Measurements from ENCODE around the gene PGF.
A peak's percentile ranks its signal among the peaks of the same experiment; 100 is the strongest.

The PGF gene

DNA sequence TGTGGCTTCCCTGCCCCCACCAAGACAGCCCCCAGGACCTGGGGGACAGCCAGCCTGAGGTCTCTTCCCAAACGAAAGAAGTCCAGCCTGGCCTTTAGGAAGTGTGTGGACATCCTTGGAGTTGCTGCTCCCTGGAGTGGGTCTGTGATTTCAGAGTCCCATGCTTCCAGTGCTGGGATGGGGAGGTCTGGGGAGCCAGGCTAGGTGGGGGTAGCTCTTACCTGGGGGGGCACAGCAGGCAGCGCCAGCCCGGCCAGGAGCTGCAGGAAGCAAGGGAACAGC, 509 bp downstream of the PGF start:
- DNase-seq = no peak

GRCh38 chr14:74954232-74954946, 1.0 kb downstream of the PGF start:
- DNase-seq = no peak

GRCh38 chr14:74953686-74954085, 1.7 kb downstream of the PGF start:
- DNase-seq = no peak

GRCh38 chr14:74952697-74953484, 2.5 kb downstream of the PGF start:
- no peak for DNase-seq

DNA sequence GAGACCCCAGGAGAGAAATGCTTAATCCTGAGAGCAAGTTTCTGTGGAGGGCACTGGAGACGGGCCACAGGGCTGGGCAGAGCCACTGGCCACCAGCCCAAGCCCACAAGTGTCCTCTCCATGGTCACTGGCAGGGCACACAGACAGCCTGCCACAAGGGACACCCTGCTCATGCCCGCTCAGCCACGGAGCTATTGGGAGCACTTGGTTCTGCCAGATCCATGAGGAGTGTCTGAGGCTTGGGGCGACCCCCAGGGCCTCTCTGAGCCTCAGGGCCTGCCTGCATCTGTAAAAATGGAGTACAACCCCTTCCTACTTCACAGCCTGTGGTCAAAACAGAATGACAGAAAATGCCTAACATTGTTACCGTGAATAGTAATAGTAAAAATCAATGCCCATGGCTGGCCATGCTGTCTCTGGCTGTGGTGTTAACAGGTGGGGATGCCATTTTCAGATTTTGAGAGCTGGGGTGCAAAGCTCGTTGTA, 3.2 kb downstream of the PGF start:
- no peak for DNase-seq

DNA sequence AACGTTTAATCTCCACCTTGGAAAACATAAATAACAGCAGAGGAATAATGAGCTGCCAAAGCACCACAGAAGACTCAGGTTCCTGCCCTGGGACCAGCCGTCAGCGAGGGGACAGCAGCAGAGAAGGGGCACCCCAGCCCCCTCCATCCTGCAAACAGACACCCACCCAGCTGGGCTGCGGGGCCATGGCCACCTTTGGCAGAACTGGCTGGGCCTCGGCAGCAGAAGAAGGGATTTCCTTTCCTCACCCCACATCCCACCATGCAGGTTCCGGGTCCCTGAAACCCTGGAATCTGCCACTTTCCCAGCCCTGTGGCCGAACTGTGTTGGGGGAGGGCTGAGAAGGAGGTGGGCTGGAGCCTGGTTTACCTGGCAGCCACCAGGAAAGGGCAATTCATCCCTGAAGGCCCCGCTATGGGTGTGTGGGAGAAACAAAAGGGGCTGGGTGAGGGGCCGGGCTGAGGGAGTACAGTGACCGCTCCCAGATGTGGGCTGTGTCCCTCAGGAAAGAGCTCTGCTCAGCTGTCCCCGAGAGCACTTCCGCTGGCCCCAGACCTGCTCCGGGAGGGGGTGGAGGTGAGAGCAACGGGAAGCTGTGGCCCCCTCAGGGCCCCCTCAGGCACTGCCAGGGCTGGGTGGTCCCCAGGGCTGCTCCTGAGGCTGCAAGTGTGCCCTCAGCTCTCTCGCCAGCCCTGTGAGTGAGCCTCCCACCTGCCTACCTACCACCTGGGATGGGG, 3.8 kb downstream of the PGF start:
- no peak for DNase-seq

- DNase-seq = no peak
Observed at GRCh38 chr14:74950795-74951442, 4.5 kb downstream of the PGF start.

- peak; percentile 64 for DNase-seq
Observed at GRCh38 chr14:74949859-74950573, 5.4 kb downstream of the PGF start.

- DNase-seq = no peak
Observed at GRCh38 chr14:74949191-74949601, 6.2 kb downstream of the PGF start.

- no peak for DNase-seq
Observed at GRCh38 chr14:74948228-74949175, 6.9 kb downstream of the PGF start.

GRCh38 chr14:74947353-74948227, 7.8 kb downstream of the PGF start:
- no peak for DNase-seq

DNA sequence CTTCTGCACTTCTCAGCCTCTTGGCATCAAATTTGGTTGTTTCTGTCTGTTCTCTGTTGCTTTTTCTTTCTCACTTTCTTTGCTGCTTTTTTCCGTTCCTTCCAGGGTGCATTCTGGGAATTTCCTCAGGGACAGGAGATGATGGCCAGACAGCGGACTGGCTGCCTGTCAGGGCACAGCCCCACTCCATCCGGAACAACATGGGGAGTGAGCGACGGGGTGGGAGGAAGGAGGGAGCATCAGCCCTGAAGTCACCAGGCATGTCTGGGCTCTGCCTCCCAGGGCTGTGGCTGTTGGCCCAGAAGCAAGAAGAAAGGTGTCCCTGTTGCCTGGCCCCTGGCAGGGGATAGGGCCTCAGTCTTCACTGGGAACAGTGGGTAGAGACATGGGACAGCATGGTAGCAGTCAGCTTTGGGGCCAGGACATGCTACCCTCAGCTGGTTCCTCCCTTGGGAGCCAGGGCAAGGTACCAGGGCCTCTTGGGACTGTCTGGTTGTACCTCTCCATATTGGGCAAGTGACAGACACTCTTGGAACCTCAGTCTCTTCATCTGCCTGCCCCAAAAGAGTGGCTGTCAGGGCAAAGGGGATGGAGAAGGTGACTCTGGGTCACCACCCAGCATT, 8.6 kb downstream of the PGF start:
- no peak for DNase-seq

GRCh38 chr14:74945852-74946658, 9.3 kb downstream of the PGF start:
- peak; percentile 88 for DNase-seq

DNA sequence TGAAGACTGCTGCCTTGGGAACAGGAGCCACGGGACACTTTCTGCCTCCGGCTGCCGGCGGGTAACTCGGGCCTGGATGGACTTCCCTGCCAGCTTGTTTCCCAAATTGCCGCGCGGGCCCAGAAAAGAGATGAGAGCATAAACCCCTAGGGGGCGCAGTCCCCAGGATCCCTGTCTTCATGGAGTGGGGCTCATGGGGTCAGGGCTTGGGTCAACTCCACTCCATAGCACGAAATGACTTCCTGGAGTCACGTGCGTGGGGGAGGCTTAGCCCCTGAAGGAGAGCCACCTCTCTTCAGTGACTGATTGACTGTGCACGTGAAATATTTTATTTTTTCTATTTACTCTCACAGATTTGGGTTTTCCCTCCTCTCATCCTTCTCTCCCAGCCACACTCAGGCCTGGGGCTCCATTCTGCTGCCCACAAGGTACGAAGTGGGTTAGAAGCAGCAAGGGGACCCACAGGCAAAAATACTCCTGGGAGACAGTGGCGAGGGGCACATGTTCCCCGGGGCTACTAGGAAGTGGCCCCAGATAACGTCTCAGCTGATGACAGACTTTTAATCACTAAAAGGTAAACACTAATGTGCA, 10.0 kb downstream of the PGF start:
- peak; percentile 79 for DNase-seq

DNA sequence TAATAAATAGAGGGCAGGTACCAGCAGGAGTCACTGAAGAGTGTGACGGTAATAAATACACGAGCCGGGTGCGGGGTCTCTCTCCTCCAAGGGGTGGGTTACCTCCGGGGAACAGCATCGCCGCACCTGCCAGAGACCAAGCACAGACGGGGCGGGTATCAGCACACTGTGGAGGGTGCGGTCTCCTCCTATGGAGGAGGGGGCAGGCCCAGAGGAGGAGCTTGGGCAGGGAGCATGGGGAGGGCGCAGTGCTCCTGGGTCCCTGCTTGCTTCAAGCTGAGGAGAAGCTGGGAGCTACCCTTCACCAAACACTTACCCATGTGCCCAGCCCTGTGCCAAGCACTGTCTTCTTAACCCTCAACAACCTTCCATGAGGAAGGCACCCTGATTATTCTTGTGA, 12.8 kb downstream of the PGF start:
- DNase-seq = peak; percentile 56

DNA sequence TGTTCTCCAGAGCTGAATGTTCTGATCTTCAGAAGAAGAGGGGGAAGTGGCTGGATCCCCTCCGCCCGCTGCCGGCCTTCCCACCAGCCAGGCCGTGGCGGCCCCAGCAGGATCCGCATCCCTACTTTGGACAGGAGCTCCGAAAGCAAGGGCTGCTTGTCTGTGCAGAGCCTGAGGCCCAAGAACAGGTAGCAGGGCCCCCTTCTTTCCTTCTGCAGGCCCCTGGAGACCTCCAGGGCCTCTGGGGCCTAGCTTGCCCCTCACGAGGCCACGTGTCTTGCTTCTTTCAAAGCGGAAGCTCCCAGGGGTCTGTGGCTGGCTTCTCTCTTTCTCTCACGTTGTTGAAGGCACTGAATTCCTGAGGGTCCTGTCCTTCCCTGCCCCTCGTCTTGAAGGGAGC, 13.2 kb downstream of the PGF start:
- DNase-seq = no peak

GRCh38 chr14:74941676-74942097, 13.7 kb downstream of the PGF start:
- peak; percentile 83 for DNase-seq

DNA sequence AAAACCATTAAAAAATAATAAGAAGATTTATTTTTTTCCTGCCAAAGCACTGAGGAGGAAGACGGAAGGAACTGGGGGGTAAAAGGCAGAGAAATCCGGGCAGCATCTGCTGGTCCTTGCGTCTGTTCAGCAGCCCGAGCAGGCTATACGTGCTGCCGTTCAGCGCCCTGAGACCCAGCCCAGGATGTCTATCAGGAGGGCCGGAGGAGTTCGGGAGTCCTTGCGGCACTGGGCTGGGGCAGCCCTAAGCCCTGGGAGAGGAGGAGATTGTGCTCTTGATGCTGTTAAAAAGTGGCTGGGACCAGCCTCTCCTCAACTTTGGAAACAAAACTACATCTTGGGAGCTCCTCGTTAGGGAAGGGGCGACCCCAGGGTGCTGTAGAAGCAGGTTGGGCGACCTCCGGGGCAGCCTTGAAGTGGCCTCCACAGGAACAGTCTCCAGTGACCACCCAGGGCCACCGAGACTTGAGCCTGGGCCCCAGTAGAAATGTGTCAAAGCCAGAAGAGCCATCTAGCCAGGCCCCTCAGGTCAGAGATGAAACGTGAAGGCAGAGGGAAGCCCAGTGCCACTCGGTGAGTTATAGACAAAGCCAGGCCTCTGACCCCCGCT, 14.3 kb downstream of the PGF start:
- DNase-seq = no peak
